ENCODE data around the gene BACH2. TPM values are rescaled to one million over a fixed set of nuclear protein-coding genes. Genes with fewer than 3 reads are reported as not detected.

The BACH2 gene
- total RNA-seq, 5 donors from 2014 or later (not counting 1 experiment from before 2014, with no cell fraction given) = 81.9 to 196 (median 96.7) TPM

DNA sequence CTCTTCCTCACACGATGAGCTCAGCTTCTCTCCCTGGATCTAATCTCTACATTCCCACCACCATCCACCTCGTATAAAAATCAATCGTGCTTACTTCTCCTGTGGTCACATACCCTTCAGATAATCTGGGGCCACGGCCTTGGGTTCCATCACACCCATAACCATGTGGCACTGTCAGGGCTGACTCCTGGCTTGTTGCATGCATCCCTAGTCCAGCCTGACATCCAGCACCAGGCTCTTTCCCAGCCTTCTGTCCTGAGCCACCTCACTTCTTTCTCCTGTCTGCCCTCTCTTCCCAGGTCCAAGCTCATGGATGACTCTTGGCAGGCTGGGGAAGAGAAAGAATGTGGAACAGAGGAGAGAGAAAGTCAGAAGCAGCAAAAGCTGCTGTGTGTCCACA is 199.8 kb downstream of the BACH2 start:
- Histone ChIP-seq H3K9me3 (no peaks in the 10 kb centered on the region), H3K4me1 (ENCODE audit: control insufficient read depth in 1 of 2, extremely low read depth in 1 of 2, insufficient read depth in 2 of 2, low read length in 2 of 2) (peaks cover 26 to 69% of the 10 kb centered on the region in 2 experiments), H3K36me3 (ENCODE audit: control insufficient read depth in 2 of 2, extremely low read depth in 1 of 2, insufficient read depth in 1 of 2, low read length in 1 of 2) (no peaks in the 10 kb centered on the region), H3K27me3 (replicated peaks in 1 of 2; ENCODE audit: control insufficient read depth in 2 of 2, extremely low read depth in 1 of 2, insufficient read depth in 2 of 2, low read length in 1 of 2) (no peaks in the 10 kb centered on the region), H3K4me3 (ENCODE audit: control insufficient read depth in 1 of 2, extremely low read depth in 1 of 2, low read length in 1 of 2) (no peak overlapping the region), H3K27ac (ENCODE audit: low read length) (no peak overlapping the region)
- CTCF ChIA-PET = interaction anchor here in 1 of 2 donors (1.2 kb wide), 1 partner anchor 9 kb away, joined by 3 read pairs; no protein-coding TSS in a partner anchor
- ATAC-seq (replicated peaks in 1 of 4) = no peak
- Mint-ChIP-seq H3K9me3 (no peaks in the 10 kb centered on the region), H3K4me3 (peak overlapping the region in 1 of 3 donors; percentile 50), H3K27ac (peak overlapping the region; percentile 9 to 67), H3K4me1 (peaks cover 80 to 85% (median 85%) of the 10 kb centered on the region in 3 donors), H3K36me3 (no peaks in the 10 kb centered on the region), H3K27me3 (no peaks in the 10 kb centered on the region)
- DNase-seq = no peak
- WGBS (ENCODE audit: insufficient coverage) = 86% methylated on average over 4 of the region's 4 CpGs
- POLR2A ChIA-PET = no interaction called here

DNA sequence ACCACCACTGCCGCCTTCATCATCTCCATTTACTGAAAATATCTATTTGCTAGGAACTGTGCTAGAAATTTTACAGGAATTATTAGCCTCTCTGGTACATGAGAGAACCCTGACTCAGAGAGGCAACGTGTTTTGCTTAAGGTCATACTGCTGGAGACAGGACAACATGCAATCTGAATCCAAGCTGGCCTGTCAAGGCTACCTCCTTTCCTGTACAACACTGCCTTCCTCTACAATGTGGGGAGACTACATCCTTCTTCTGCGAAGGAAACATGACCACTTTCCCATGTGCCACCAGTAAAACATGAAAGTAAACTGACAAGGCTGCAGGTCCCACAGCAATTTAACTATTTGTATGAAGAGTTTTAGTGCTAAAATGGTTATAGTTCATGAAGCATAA is 200.9 kb downstream of the BACH2 start:
- ATAC-seq (replicated peaks in 1 of 4) = peak; percentile 15 to 51 (median 33)
- H3K4me3 Mint-ChIP-seq = peak overlapping the region in 1 of 3 donors; percentile 50
- Histone ChIP-seq H3K36me3 (ENCODE audit: control insufficient read depth in 2 of 2, extremely low read depth in 1 of 2, insufficient read depth in 1 of 2, low read length in 1 of 2) (no peaks in the 10 kb centered on the region), H3K4me1 (ENCODE audit: control insufficient read depth in 1 of 2, extremely low read depth in 1 of 2, insufficient read depth in 2 of 2, low read length in 2 of 2) (peaks cover 26 to 71% of the 10 kb centered on the region in 2 experiments), H3K27ac (ENCODE audit: low read length) (no peak overlapping the region), H3K4me3 (ENCODE audit: control insufficient read depth in 1 of 2, extremely low read depth in 1 of 2, low read length in 1 of 2) (no peak overlapping the region), H3K9me3 (no peaks in the 10 kb centered on the region), H3K27me3 (replicated peaks in 1 of 2; ENCODE audit: control insufficient read depth in 2 of 2, extremely low read depth in 1 of 2, insufficient read depth in 2 of 2, low read length in 1 of 2) (no peaks in the 10 kb centered on the region)
- 83% methylated on average over 2 of the region's 3 CpGs for WGBS (ENCODE audit: insufficient coverage)
- ChIA-PET CTCF (interaction anchor here in 1 of 2 donors (0.5 kb wide), 1 partner anchor 107 kb away, joined by 6 read pairs; no protein-coding TSS in a partner anchor), POLR2A (interaction anchor here in 1 of 2 donors (0.6 kb wide), 1 partner anchor 253 kb away, joined by 4 read pairs; no protein-coding TSS in a partner anchor)
- H3K9me3 Mint-ChIP-seq = no peaks in the 10 kb centered on the region
- H3K36me3 Mint-ChIP-seq = no peaks in the 10 kb centered on the region
- H3K4me1 Mint-ChIP-seq = peaks cover 82 to 89% (median 88%) of the 10 kb centered on the region in 3 donors
- H3K27ac Mint-ChIP-seq = peak overlapping the region; percentile 34 to 67
- DNase-seq = no peak
- no peaks in the 10 kb centered on the region for H3K27me3 Mint-ChIP-seq

DNA sequence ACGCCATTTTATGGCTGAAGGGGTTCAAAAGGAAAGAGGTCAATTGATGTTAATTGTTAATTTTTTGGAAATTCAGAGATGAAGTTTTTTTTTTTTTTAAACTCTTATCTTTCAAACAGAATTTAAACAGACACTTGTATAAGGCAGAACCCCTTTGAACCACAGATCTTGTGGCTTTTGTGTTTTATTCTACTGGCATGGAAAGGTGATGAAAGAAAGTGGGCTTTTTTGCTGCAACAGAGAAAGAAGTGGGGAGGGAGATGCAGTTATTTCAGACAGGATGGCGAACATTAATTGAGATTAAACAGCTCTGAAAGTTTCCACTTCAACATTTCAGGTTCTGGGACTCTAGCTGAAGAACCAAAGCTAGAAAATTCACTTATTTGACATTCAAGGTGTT is 201.5 kb downstream of the BACH2 start:
- POLR2A ChIA-PET = interaction anchor here in 1 of 2 donors (0.6 kb wide), 1 partner anchor 254 kb away, joined by 4 read pairs; no protein-coding TSS in a partner anchor
- CTCF ChIA-PET = interaction anchor here (0.7 to 1.0 kb wide), 2 partner anchors 11 to 14 kb away, joined by 3 read pairs; no protein-coding TSS in a partner anchor
- H3K27me3 Mint-ChIP-seq = no peaks in the 10 kb centered on the region
- Histone ChIP-seq H3K9me3 (no peaks in the 10 kb centered on the region), H3K36me3 (ENCODE audit: control insufficient read depth in 2 of 2, extremely low read depth in 1 of 2, insufficient read depth in 1 of 2, low read length in 1 of 2) (no peaks in the 10 kb centered on the region), H3K4me1 (ENCODE audit: control insufficient read depth in 1 of 2, extremely low read depth in 1 of 2, insufficient read depth in 2 of 2, low read length in 2 of 2) (peaks cover 26 to 71% of the 10 kb centered on the region in 2 experiments), H3K27ac (ENCODE audit: low read length) (no peak overlapping the region), H3K4me3 (ENCODE audit: control insufficient read depth in 1 of 2, extremely low read depth in 1 of 2, low read length in 1 of 2) (peak overlapping the region in 1 of 2 donors; percentile 29), H3K27me3 (replicated peaks in 1 of 2; ENCODE audit: control insufficient read depth in 2 of 2, extremely low read depth in 1 of 2, insufficient read depth in 2 of 2, low read length in 1 of 2) (no peaks in the 10 kb centered on the region)
- H3K36me3 Mint-ChIP-seq = peaks cover 3% of the 10 kb centered on the region
- no CpG with 5 or more reads among the region's 2 CpGs for WGBS (ENCODE audit: insufficient coverage)
- peaks cover 85 to 93% (median 92%) of the 10 kb centered on the region in 3 donors for H3K4me1 Mint-ChIP-seq
- H3K27ac Mint-ChIP-seq = peak overlapping the region; percentile 63 to 67
- ATAC-seq (replicated peaks in 1 of 4) = peak in 3 of 4 experiments; percentile 32 to 62 (median 41)
- no peaks in the 10 kb centered on the region for H3K9me3 Mint-ChIP-seq
- DNase-seq = peak in 1 of 35 experiments; percentile 45
- H3K4me3 Mint-ChIP-seq = peak overlapping the region in 1 of 3 donors; percentile 50

DNA sequence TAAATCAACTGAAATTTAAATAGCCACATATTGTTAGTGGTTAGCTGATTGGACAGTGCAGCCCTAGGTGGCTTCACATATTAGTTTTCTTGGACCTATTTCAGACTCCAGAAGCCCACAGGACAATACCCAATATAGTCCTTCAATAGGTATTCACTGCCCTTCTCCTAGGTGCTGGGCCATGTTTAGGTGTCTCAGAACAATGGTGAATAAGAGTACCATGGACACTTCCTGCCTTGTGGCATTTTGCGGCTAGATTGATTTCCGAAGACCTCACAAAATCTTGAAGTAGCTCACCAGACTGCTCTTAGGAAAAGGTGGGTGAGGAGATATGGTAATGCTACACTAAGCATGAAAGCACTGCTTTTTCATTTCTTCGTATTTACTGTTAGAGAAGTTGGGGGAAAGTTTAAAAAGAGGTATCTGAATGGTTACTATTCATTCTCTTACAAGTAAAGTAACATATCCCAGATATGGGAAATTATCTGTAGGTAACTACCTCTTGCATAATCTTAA is 203.0 kb downstream of the BACH2 start:
- POLR2A ChIA-PET = no interaction called here
- no peaks in the 10 kb centered on the region for H3K27me3 Mint-ChIP-seq
- H3K4me1 ChIP-seq (ENCODE audit: control insufficient read depth in 1 of 2, extremely low read depth in 1 of 2, insufficient read depth in 2 of 2, low read length in 2 of 2) = peaks cover 21 to 58% of the 10 kb centered on the region in 2 experiments

DNA sequence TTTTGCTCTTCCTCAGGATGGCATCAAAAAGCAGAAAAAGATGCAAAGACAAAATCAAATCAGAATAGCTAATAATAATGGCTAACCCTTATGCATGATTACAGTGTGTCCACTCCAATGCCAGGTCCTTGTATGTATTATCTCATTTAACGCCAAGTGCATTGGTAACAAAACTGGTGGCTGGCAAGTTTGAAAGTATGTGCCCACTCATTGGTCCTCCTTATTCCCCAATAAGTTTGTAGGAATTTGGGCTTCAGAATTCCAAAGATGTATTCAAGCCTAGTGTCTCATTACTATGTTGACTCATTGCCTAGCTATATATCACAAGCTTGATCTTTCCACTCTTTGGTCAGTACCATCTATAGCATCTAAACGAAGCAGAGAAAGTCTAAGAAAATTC is 205.8 kb downstream of the BACH2 start:
- ATAC-seq (replicated peaks in 1 of 4) = no peak
- Histone ChIP-seq H3K36me3 (ENCODE audit: control insufficient read depth in 2 of 2, extremely low read depth in 1 of 2, insufficient read depth in 1 of 2, low read length in 1 of 2) (no peaks in the 10 kb centered on the region), H3K4me1 (ENCODE audit: control insufficient read depth in 1 of 2, extremely low read depth in 1 of 2, insufficient read depth in 2 of 2, low read length in 2 of 2) (peaks cover 2 to 35% of the 10 kb centered on the region in 2 experiments), H3K27ac (ENCODE audit: low read length) (no peak overlapping the region), H3K27me3 (replicated peaks in 1 of 2; ENCODE audit: control insufficient read depth in 2 of 2, extremely low read depth in 1 of 2, insufficient read depth in 2 of 2, low read length in 1 of 2) (no peaks in the 10 kb centered on the region), H3K4me3 (ENCODE audit: control insufficient read depth in 1 of 2, extremely low read depth in 1 of 2, low read length in 1 of 2) (no peak overlapping the region), H3K9me3 (no peaks in the 10 kb centered on the region)
- H3K9me3 Mint-ChIP-seq = no peaks in the 10 kb centered on the region
- no peaks in the 10 kb centered on the region for H3K27me3 Mint-ChIP-seq
- H3K36me3 Mint-ChIP-seq = peaks cover 22% of the 10 kb centered on the region
- H3K4me3 Mint-ChIP-seq = no peak overlapping the region
- CTCF ChIA-PET = interaction anchor here (0.6 to 1.6 kb wide), 4 partner anchors 8 to 220 kb away, joined by 3 to 4 read pairs (median 4); no protein-coding TSS in a partner anchor
- no peak for DNase-seq
- WGBS (ENCODE audit: insufficient coverage) = no CpG with 5 or more reads among the region's 2 CpGs
- POLR2A ChIA-PET = interaction anchor here in 1 of 2 donors (0.6 to 0.7 kb wide), 2 partner anchors 42 to 61 kb away, joined by 3 read pairs; no protein-coding TSS in a partner anchor
- no peak overlapping the region for H3K27ac Mint-ChIP-seq
- peaks cover 69 to 79% (median 78%) of the 10 kb centered on the region in 3 donors for H3K4me1 Mint-ChIP-seq

More for the DNA sequence above, 203.0 kb downstream of the BACH2 start:
- H3K4me3 Mint-ChIP-seq = no peak overlapping the region
- H3K27ac Mint-ChIP-seq = peak overlapping the region in 1 of 2 donors; percentile 80
- ATAC-seq (replicated peaks in 1 of 4) (no peak), DNase-seq (no peak)
- WGBS (ENCODE audit: insufficient coverage) = 100% methylated on average over 1 of the region's 3 CpGs
- H3K36me3 ChIP-seq (ENCODE audit: control insufficient read depth in 2 of 2, extremely low read depth in 1 of 2, insufficient read depth in 1 of 2, low read length in 1 of 2) = no peaks in the 10 kb centered on the region
- CTCF ChIA-PET = no interaction called here
- peaks cover 8% of the 10 kb centered on the region for H3K36me3 Mint-ChIP-seq
- no peaks in the 10 kb centered on the region for H3K9me3 ChIP-seq
- no peaks in the 10 kb centered on the region for H3K27me3 ChIP-seq (replicated peaks in 1 of 2; ENCODE audit: control insufficient read depth in 2 of 2, extremely low read depth in 1 of 2, insufficient read depth in 2 of 2, low read length in 1 of 2)
- H3K4me1 Mint-ChIP-seq = peaks cover 79 to 86% (median 86%) of the 10 kb centered on the region in 3 donors
- no peak overlapping the region for H3K4me3 ChIP-seq (ENCODE audit: control insufficient read depth in 1 of 2, extremely low read depth in 1 of 2, low read length in 1 of 2)
- no peaks in the 10 kb centered on the region for H3K9me3 Mint-ChIP-seq
- no peak overlapping the region for H3K27ac ChIP-seq (ENCODE audit: low read length)

DNA sequence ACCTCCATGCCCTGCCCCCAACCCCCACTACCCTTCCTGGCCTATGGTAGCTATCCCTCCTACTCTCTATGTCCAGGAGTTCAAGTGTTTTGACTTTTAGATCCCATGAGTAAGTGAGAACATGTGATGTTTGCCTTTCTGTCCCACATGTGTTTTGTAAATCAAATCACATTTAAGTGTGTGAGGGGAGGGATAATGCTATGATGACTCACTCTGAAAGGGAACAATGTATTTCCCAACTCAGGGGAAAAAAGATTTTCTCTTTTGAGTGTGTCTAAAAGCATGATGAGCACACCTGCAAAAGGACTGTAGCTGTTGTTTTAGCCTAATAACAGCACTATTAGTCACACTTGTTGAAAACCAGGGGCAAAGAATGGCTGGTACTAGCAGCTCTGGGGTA is 208.6 kb downstream of the BACH2 start:
- H3K4me1 Mint-ChIP-seq = peaks cover 72 to 77% (median 76%) of the 10 kb centered on the region in 3 donors
- no peak for ATAC-seq (replicated peaks in 1 of 4)
- POLR2A ChIA-PET = interaction anchor here (0.6 to 0.7 kb wide), 2 partner anchors 70 to 106 kb away, joined by 3 to 4 read pairs; no protein-coding TSS in a partner anchor

More for the DNA sequence above, 208.6 kb downstream of the BACH2 start:
- H3K27me3 ChIP-seq (replicated peaks in 1 of 2; ENCODE audit: control insufficient read depth in 2 of 2, extremely low read depth in 1 of 2, insufficient read depth in 2 of 2, low read length in 1 of 2) = no peaks in the 10 kb centered on the region
- peaks cover 10 to 34% of the 10 kb centered on the region in 2 experiments for H3K4me1 ChIP-seq (ENCODE audit: control insufficient read depth in 1 of 2, extremely low read depth in 1 of 2, insufficient read depth in 2 of 2, low read length in 2 of 2)
- Mint-ChIP-seq H3K36me3 (peaks cover 25% of the 10 kb centered on the region), H3K9me3 (no peaks in the 10 kb centered on the region), H3K27ac (peak overlapping the region; percentile 17 to 78), H3K27me3 (no peaks in the 10 kb centered on the region), H3K4me3 (no peak overlapping the region)
- no peak overlapping the region for H3K4me3 ChIP-seq (ENCODE audit: control insufficient read depth in 1 of 2, extremely low read depth in 1 of 2, low read length in 1 of 2)
- no peak for DNase-seq
- CTCF ChIA-PET = interaction anchor here in 1 of 2 donors (0.6 to 1.3 kb wide), 3 partner anchors 51 to 148 kb away, joined by 3 to 4 read pairs (median 4); no protein-coding TSS in a partner anchor
- H3K36me3 ChIP-seq (ENCODE audit: control insufficient read depth in 2 of 2, extremely low read depth in 1 of 2, insufficient read depth in 1 of 2, low read length in 1 of 2) = no peaks in the 10 kb centered on the region
- H3K9me3 ChIP-seq = no peaks in the 10 kb centered on the region
- no peak overlapping the region for H3K27ac ChIP-seq (ENCODE audit: low read length)
